Bronchial epithelial cell (primary cell): ENCODE results near the gene SERPINA9. TPM values are rescaled to one million over a fixed set of nuclear protein-coding genes. Genes with fewer than 3 reads are reported as not detected.
A peak's percentile ranks its signal among the peaks of the same experiment; 100 is the strongest.

Experiments used
- DNase-seq: peaks from one replicate; pipeline ENCODE4 v3.0.0-alpha.2; 2010; ENCODE audit warnings: low read depth
- FAIRE-seq: peaks from 2 replicates; lab custom pipeline; 2011; peaks lifted over from hg19 to GRCh38; lab: Jason Lieb, UNC
- H3K27me3 ChIP-seq: 2 replicates; pipeline ENCODE4 v1.5.1; 2011; ENCODE audit warnings: low read length; ENCODE audit not compliant: control insufficient read depth, insufficient read depth
- H3K36me3 ChIP-seq: 2 replicates; pipeline ENCODE4 v1.5.1; 2011; ENCODE audit warnings: low read length; ENCODE audit not compliant: control insufficient read depth, insufficient read depth
- H3K4me3 ChIP-seq: 2 replicates; pipeline ENCODE4 v1.5.1; 2011; ENCODE audit warnings: mild to moderate bottlenecking, low read depth, low read length, control low read depth
- total RNA-seq: library from RNA; depleted of rRNA; stranded (reverse); fragments of >200 nt; gene quantifications from 2 replicates; pipeline ENCODE4 v1.2.1, GENCODE V29; 2014
- TF ChIP-seq, protein P1 (sequence below): IDR thresholded peaks from 2 replicates; pipeline ENCODE4 v1.5.1; 2011; ENCODE audit warnings: mild to moderate bottlenecking, moderate library complexity, low read length, control low read depth, inconsistent platforms; ENCODE audit not compliant: insufficient read depth, severe bottlenecking

SERPINA9 gene
- total RNA-seq, 1 donor from 2014 or later, result not detected

GRCh38 chr14:94499673-94500072, 23.7 kb upstream of the SERPINA9 start:
- H3K4me3 ChIP-seq, result no peak overlapping the region
- peak; percentile 18 for FAIRE-seq
- DNase-seq, result no peak
- H3K27me3 ChIP-seq, result no peaks in the 10 kb centered on the region
- no peaks in the 10 kb centered on the region for H3K36me3 ChIP-seq
- TF ChIP-seq, protein P1, sequence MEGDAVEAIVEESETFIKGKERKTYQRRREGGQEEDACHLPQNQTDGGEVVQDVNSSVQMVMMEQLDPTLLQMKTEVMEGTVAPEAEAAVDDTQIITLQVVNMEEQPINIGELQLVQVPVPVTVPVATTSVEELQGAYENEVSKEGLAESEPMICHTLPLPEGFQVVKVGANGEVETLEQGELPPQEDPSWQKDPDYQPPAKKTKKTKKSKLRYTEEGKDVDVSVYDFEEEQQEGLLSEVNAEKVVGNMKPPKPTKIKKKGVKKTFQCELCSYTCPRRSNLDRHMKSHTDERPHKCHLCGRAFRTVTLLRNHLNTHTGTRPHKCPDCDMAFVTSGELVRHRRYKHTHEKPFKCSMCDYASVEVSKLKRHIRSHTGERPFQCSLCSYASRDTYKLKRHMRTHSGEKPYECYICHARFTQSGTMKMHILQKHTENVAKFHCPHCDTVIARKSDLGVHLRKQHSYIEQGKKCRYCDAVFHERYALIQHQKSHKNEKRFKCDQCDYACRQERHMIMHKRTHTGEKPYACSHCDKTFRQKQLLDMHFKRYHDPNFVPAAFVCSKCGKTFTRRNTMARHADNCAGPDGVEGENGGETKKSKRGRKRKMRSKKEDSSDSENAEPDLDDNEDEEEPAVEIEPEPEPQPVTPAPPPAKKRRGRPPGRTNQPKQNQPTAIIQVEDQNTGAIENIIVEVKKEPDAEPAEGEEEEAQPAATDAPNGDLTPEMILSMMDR, result no peak

DNA sequence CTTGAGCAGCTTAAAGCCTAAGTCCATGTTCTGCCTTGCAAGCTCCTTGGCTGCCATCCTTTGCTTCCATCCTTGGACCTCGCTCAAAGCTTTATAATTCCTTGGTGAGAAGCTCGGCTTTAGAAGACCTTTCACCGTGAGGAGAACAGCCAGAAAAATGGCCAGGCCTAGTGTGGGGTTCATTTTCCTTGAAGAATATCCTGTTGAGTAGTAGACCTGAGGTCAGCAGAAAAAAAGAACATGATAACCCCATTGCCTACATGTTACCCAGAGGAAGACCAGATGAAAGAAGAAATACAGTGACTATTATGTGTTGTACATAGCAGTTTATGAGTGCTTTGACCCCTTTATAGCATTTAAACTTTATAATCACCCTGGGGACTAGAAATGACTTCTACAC, 22.2 kb upstream of the SERPINA9 start:
- no peaks in the 10 kb centered on the region for H3K27me3 ChIP-seq
- no peak overlapping the region for H3K4me3 ChIP-seq
- DNase-seq (no peak), FAIRE-seq (no peak)
- TF ChIP-seq, protein P1, result no peak
- H3K36me3 ChIP-seq, result no peaks in the 10 kb centered on the region

DNA sequence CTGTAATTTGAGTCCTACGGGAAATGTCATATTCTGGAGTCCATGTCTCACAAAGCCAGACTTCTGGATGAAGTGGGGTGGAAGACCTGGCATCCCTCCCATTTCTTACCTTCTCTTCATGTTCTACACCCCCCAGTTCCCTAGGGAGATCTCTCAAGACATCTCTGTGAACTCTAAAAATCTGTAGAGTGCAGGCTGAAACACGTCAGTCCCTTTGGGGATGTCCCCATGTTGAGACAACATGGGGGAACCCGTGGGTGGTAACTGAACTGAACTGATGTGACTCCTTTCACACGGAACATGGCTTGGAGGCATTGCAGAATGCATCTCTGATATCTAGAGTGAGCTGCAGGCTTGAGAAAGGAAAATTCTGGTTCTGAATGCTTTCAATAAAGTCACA, 18.1 kb upstream of the SERPINA9 start:
- no peak for DNase-seq

DNA sequence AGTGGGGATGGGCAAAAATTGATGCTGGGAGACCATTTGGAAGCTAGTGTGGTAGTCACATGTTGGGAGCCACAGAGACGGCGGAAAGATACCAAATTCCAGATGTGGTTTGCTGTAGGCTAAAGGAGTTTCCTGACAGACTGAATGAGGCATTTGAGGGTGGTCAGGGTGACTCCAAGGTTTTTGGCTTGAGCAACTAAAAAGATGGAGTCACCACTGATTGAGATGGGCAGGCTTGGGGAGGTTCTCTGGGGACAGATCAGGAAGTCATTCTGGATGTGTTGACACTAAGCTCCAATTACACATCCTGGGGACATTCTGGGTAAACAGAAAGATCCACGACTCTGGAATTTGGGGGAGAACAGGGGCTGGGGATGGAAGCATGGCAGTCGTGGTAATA, 15.5 kb upstream of the SERPINA9 start:
- Histone ChIP-seq H3K27me3 (no peaks in the 10 kb centered on the region), H3K36me3 (no peaks in the 10 kb centered on the region), H3K4me3 (no peak overlapping the region)
- no peak for DNase-seq
- TF ChIP-seq, protein P1, result no peak
- no peak for FAIRE-seq

More for the DNA sequence above, 18.1 kb upstream of the SERPINA9 start:
- TF ChIP-seq, protein P1, result no peak
- no peaks in the 10 kb centered on the region for H3K36me3 ChIP-seq
- no peaks in the 10 kb centered on the region for H3K27me3 ChIP-seq
- no peak for FAIRE-seq
- H3K4me3 ChIP-seq, result no peak overlapping the region

- no peak overlapping the region for H3K4me3 ChIP-seq
- no peaks in the 10 kb centered on the region for H3K27me3 ChIP-seq
- FAIRE-seq, result no peak
Measured at GRCh38 chr14:94489336-94489735, 13.3 kb upstream of the SERPINA9 start.

More at GRCh38 chr14:94489336-94489735, 13.3 kb upstream of the SERPINA9 start:
- no peaks in the 10 kb centered on the region for H3K36me3 ChIP-seq
- TF ChIP-seq, protein P1, result no peak
- DNase-seq, result no peak
